Fibroblast of the aortic adventitia (primary cell): Measurements from ENCODE around the gene STPG2. TPM values are rescaled to one million over a fixed set of nuclear protein-coding genes. Genes with fewer than 3 reads are reported as not detected.
"Not testable (repeated sequence)": the region's sequence is repeated elsewhere in the genome, so short reads cannot be mapped to it uniquely, and the experiment has no call there.

Source experiments
- DNase-seq: peaks from one replicate; pipeline ENCODE4 v3.0.0-alpha.2; 2010; ENCODE audit warnings: low read depth
- H3K4me3 ChIP-seq: 2 replicates; pipeline ENCODE4 v1.5.1; 2011; ENCODE audit warnings: low read depth, mild to moderate bottlenecking, control low read depth, low read length, moderate library complexity
- CTCF ChIP-seq: IDR thresholded peaks from 2 replicates; pipeline ENCODE4 v1.5.1; 2011; ENCODE audit warnings: mild to moderate bottlenecking, low read length, control low read depth, inconsistent platforms; ENCODE audit not compliant: insufficient read depth
- total RNA-seq: library from RNA; depleted of rRNA; stranded (reverse); fragments of >200 nt; gene quantifications from 2 replicates; pipeline ENCODE4 v1.2.3, GENCODE V29; 2012; ENCODE audit warnings: low replicate concordance

STPG2 gene
- total RNA-seq, 1 donor = 0.18 TPM

DNA sequence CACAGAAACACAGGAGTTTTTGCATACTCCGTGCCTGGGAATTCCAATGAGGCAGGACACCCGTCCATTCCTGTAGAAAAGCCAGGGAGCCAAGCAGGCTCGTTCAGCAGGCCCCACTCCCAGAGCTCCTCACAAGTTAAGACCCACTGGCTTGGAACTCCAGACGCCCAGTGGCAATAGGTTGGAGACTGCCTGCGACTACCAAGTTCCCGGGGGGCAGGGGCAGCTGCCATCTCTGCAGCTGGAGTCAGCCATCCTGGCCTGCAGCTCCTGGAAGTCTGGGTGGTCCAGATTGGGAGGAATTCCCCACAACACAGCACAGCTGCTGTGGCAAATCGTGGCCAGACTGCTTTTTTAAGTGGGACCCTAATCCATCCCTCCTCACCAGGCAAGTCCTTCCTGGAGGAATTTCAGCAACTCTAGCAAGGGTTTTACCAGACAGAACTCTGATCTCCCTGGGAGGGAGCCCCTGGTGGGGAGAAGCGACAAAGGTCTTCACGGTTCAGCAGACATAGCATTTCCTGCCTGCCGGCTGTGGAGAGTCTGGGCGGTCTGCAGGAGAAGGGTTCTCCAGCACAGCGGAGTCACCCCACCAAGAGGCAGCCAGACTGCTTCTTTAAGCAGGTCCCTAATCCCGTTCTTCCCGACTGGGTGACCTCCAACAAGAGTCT, 231.9 kb downstream of the STPG2 start:
- no peak overlapping the region for H3K4me3 ChIP-seq
- TF ChIP-seq CTCF = no peak
- no peak for DNase-seq

- H3K4me3 ChIP-seq = no peak overlapping the region
- no peak for TF ChIP-seq CTCF
- DNase-seq = no peak
Observed at GRCh38 chr4:97910005-97910404, 233.3 kb downstream of the STPG2 start.

DNA sequence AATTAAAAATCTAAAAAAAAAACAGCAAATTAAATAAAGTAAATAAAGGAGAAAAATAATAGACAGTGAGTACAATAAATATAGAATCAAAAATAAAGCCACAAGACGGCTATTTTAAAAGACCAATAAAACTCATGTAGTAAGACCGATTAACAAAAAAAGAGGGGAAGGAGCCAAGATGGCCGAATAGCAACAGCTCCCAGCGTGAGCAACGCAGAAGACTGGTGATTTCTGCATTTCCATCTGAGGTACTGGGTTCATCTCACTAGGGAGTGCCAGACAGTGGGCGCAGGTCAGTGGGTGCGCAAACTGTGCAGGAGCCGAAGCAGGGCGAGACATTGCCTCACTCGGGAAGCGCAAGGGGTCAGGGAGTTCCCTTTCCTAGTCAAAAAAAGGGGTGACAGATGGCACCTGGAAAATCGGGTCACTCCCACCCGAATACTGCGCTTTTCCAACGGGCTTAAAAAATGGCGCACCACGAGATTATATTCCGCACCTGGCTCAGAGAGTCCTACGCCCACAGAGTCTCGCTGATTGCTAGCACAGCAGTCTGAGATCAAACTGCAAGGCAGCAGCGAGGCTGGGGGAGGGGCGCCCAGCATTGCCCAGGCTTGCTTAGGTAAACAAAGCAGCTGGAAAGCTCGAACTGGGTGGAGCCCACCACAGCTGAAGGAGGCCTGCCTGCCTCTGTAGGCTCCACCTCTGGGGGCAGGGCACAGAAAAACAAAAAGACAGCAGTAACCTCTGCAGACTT, 239.7 kb downstream of the STPG2 start:
- DNase-seq, H3K4me3 ChIP-seq: not testable (repeated sequence)

GRCh38 chr4:97900229-97900628, 243.0 kb downstream of the STPG2 start:
- TF ChIP-seq CTCF = no peak
- no peak overlapping the region for H3K4me3 ChIP-seq
- DNase-seq = no peak

DNA sequence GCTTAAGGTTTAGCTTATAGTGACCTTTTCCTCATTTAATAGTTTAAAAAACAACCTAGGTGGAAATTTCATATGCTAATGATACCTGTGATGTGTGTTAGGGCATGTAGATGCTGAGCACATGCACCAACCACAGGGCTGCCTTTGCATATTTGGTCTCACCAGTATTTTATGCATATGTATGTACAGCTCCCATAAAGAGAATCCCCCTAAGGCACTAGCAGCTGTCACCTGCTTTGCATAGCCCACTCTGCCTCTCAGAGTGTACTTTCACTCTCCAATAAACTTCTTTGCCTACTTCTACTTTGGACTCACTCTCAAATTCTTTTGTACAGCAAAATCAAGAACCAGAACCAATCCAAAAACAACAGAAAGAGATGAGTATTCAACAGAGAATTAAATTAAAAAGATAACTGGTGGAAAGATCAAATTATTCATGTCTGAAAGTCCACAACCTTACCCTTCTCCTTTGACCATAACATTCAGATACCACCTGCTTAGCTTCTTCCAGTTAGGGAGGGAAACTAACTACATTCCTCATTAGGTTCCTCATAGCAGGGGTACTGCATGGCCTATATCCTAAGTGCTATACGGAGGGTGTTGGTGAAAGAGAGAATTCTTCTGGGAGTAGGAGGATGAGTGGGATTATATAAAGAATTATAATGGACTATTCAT, 250.5 kb downstream of the STPG2 start:
- DNase-seq = no peak
- H3K4me3 ChIP-seq = no peak overlapping the region
- no peak for TF ChIP-seq CTCF

DNA sequence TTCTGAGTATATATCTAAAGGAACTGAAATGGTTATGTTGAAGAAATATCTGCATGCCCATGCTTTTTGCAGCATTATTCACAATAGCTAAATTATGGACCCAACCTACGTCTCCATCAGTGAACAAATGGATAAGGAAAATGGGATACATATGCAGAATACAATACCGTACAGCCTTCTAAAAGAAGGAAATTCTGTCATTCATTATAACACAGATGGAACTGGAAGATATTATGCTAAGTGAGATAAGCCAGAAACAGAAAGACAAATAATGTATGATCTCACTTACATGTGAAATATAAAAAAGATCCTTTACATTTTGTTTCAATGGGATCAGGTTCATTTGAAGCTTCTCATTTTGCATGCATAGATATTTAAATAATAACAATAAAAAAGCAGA, 263.3 kb downstream of the STPG2 start:
- TF ChIP-seq CTCF = no peak
- DNase-seq = no peak
- no peak overlapping the region for H3K4me3 ChIP-seq

DNA sequence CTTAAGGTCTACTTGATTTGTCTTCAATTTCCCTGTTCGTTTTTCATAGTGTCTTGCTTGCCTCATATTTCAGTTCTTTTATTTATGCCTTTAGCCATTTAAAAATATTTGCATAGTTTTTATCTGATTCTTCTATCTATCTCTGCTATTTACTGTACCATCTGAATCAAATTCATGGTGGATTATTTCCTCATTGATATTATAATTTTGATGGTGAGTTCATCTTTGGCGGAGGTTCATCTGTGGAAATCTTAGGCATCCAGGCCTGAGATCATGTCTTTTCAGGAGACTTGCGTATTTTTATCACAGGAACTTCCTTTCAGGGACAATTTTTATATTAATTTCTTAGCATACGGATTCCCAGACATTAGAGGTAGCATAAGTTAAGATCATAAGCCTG, 275.2 kb downstream of the STPG2 start:
- no peak overlapping the region for H3K4me3 ChIP-seq
- no peak for DNase-seq
- TF ChIP-seq CTCF = no peak
